GM12873 (cell line): ENCODE measurements around the gene PKP2.

Experiments used
- TF ChIP-seq, protein P1 (sequence below): IDR thresholded peaks from 2 replicates; pipeline ENCODE4 v1.5.1; 2012; ENCODE audit warnings: low read depth, mild to moderate bottlenecking, moderate library complexity, low read length, control low read depth; ENCODE audit not compliant: insufficient read depth; ENCODE audit errors: missing control alignments

PKP2 gene

DNA sequence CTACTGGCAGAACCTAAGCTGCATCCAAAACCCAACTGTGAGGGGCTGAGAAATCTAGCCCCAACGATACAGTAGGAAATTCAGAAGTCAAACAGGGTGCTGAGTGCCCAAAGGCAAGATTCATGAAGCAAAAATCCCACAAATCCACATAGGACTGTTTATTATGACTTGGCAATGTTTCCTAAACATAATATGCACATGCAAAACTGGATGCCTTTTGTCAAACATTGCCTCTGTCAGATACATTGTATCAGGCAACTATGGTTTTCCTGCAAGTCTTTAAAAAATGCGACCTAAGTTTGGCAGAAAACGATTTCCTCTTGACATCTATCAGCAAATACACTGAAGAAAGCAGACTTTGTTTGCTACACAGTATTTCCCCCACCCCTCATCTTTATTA, 113.5 kb downstream of the PKP2 start:
- TF ChIP-seq, protein P1, sequence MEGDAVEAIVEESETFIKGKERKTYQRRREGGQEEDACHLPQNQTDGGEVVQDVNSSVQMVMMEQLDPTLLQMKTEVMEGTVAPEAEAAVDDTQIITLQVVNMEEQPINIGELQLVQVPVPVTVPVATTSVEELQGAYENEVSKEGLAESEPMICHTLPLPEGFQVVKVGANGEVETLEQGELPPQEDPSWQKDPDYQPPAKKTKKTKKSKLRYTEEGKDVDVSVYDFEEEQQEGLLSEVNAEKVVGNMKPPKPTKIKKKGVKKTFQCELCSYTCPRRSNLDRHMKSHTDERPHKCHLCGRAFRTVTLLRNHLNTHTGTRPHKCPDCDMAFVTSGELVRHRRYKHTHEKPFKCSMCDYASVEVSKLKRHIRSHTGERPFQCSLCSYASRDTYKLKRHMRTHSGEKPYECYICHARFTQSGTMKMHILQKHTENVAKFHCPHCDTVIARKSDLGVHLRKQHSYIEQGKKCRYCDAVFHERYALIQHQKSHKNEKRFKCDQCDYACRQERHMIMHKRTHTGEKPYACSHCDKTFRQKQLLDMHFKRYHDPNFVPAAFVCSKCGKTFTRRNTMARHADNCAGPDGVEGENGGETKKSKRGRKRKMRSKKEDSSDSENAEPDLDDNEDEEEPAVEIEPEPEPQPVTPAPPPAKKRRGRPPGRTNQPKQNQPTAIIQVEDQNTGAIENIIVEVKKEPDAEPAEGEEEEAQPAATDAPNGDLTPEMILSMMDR: no peak

- TF ChIP-seq, protein P1: no peak
Observed at GRCh38 chr12:32780071-32780470, 116.5 kb downstream of the PKP2 start.

GRCh38 chr12:32777691-32778175, 118.8 kb downstream of the PKP2 start:
- TF ChIP-seq, protein P1: no peak

DNA sequence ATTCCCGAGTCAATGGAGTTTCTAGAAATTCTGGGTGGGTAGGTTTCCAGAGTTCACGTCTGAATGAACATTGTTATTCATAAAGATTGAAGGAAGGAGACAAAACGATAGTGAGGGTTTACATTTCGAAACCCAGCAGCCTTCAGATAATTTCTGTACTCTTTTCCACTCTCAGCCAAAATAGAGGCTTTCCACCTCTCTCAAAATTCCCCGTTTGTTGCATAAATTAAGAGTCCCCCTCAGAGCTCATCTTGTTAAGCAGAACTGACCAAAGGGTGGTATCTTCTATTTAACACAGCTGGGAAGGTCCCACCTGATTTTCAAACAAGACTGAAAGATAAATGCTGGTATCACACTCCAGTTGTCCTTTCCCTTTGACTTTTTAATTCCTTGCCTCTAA, 119.4 kb downstream of the PKP2 start:
- TF ChIP-seq, protein P1: no peak

DNA sequence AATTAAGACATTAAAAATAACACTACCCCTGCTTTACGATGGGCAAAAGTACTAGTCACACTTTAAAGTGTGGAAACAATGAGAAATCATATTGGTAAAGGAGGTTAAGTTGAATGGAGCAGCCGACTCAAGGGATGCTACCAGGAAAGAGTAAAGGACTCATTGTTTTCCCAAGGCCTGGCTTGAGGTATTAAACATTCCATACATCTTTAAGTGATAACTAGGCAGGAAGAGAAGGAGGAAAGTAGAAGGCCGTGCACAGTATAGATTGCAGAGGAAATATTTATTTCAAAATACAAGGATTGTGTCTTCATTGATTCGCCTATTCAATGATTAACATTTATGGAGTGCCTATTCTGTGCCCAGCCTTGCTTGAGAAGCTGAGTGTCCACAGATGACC, 120.3 kb downstream of the PKP2 start:
- TF ChIP-seq, protein P1: no peak

GRCh38 chr12:32773691-32774090, 122.9 kb downstream of the PKP2 start:
- TF ChIP-seq, protein P1: no peak

- TF ChIP-seq, protein P1: no peak
Observed at GRCh38 chr12:32770141-32770540, 126.4 kb downstream of the PKP2 start.
